GM12892 (cell line): ENCODE results near the gene MYO1H.

Source experiments
- POLR2A ChIP-seq: IDR thresholded peaks from 2 replicates; pipeline ENCODE4 v1.6.1; 2011; ENCODE audit warnings: low read depth, low read length, control low read depth
- POLR2AphosphoS5 ChIP-seq: IDR thresholded peaks from 2 replicates; pipeline ENCODE4 v1.6.1; 2011; ENCODE audit warnings: low read depth, low read length, control low read depth
- TAF1 ChIP-seq: IDR thresholded peaks from 2 replicates; pipeline ENCODE4 v1.6.1; 2011; ENCODE audit warnings: low read depth, mild to moderate bottlenecking, control low read depth, low read length, borderline replicate concordance

- TF ChIP-seq POLR2A: no peak
- no peak for TF ChIP-seq POLR2AphosphoS5
- TF ChIP-seq TAF1: no peak
Observed at GRCh38 chr12:109450980-109451379, 103.3 kb downstream of the MYO1H start.
